ENCODE data around the gene KLF13. TPM values are rescaled to one million over a fixed set of nuclear protein-coding genes. Genes with fewer than 3 reads are reported as not detected.

KLF13 gene
- total and polyA plus RNA-seq, 10 of the 15 experiments (the other 5 are each of a cell fraction or from before 2014, with no cell fraction given), result 20.3 to 109 (median 51.4) TPM

GRCh38 chr15:31372635-31373091 is 46.0 kb downstream of the KLF13 start:
- H3K27me3 ChIP-seq (replicated peaks in 1 of 2; ENCODE audit: control insufficient read depth in 2 of 2, insufficient read depth in 2 of 2, low read length in 1 of 2), result no peaks in the 10 kb centered on the region
- intact Hi-C loops (cut with micrococcal nuclease; ENCODE audit: unreplicated experiment) (no loop called here), in situ Hi-C loops (cut with MboI) (no loop called here)
- peaks cover 3% of the 10 kb centered on the region for H4K20me1 ChIP-seq (ENCODE audit: control insufficient read depth, insufficient read depth)
- no peak for ATAC-seq
- H3K27ac ChIP-seq (ENCODE audit: control insufficient read depth, insufficient read depth), result no peak overlapping the region
- H3K4me1 ChIP-seq (ENCODE audit: control insufficient read depth, insufficient read depth, low read length), result peaks cover 18% of the 10 kb centered on the region
- H3K36me3 ChIP-seq (ENCODE audit: control insufficient read depth in 2 of 2, insufficient read depth in 2 of 2, low read length in 1 of 2), result peaks cover 30 to 42% of the 10 kb centered on the region in 2 experiments
- DNase-seq (ENCODE audit: low read depth, low spot score), result no peak
- H3K4me3 ChIP-seq, result no peak overlapping the region
- WGBS (ENCODE audit: insufficient coverage, insufficient replicate concordance, low lambda C conversion rate, missing lambda C conversion rate), result 88% methylated on average over 14 of the region's 14 CpGs
- BruUV-seq (replicated peaks), result no TSS peak
- H3K9ac ChIP-seq (ENCODE audit: control insufficient read depth, insufficient read depth, low read length), result no peak overlapping the region
- H2AFZ ChIP-seq (ENCODE audit: control insufficient read depth, low read depth, low read length), result no peak overlapping the region
- H3K9me3 ChIP-seq (replicated peaks; ENCODE audit: control insufficient read depth, insufficient read depth, low read length), result no peaks in the 10 kb centered on the region; the same call in 2 of the 3 replicates
- H3K4me2 ChIP-seq (ENCODE audit: control insufficient read depth, insufficient read depth), result no peak overlapping the region
- ChIA-PET RAD21 (ENCODE audit: unreplicated experiment) (no interaction called here), POLR2A (no interaction called here), CTCF (interaction anchor here (1.2 kb wide), 1 partner anchor 62 kb away, joined by 3 read pairs; no protein-coding TSS in a partner anchor), SMC1A (ENCODE audit: uncharacterized antibody, unreplicated experiment) (no interaction called here)
- no peak for FAIRE-seq
- H3K79me2 ChIP-seq (ENCODE audit: control insufficient read depth, insufficient read depth, low read length), result peaks cover 33% of the 10 kb centered on the region
- TF ChIP-seq JUNB (IDR thresholded peaks at IDR 0.05) (no peak), POLR2AphosphoS5 (IDR thresholded peaks at IDR 0.05; ENCODE audit: low read length) (no peak), ZNF687 (IDR thresholded peaks at IDR 0.05) (no peak), SP1 (IDR thresholded peaks at IDR 0.05; ENCODE audit: low read depth, low read length) (no peak), HDGF (IDR thresholded peaks at IDR 0.05) (no peak), BRCA1 (IDR thresholded peaks at IDR 0.05; ENCODE audit: low read depth, low read length) (no peak), CBX3 (IDR thresholded peaks at IDR 0.05; ENCODE audit: borderline replicate concordance, low read depth) (no peak), CHD2 (IDR thresholded peaks at IDR 0.05; ENCODE audit: borderline replicate concordance, low read depth, low read length) (no peak), CEBPZ (IDR thresholded peaks at IDR 0.05; ENCODE audit: low read depth, low read length) (no peak), PRDM15 (CRISPR knock-in tag; IDR thresholded peaks at IDR 0.05) (no peak)
- TF ChIP-seq, protein P1, sequence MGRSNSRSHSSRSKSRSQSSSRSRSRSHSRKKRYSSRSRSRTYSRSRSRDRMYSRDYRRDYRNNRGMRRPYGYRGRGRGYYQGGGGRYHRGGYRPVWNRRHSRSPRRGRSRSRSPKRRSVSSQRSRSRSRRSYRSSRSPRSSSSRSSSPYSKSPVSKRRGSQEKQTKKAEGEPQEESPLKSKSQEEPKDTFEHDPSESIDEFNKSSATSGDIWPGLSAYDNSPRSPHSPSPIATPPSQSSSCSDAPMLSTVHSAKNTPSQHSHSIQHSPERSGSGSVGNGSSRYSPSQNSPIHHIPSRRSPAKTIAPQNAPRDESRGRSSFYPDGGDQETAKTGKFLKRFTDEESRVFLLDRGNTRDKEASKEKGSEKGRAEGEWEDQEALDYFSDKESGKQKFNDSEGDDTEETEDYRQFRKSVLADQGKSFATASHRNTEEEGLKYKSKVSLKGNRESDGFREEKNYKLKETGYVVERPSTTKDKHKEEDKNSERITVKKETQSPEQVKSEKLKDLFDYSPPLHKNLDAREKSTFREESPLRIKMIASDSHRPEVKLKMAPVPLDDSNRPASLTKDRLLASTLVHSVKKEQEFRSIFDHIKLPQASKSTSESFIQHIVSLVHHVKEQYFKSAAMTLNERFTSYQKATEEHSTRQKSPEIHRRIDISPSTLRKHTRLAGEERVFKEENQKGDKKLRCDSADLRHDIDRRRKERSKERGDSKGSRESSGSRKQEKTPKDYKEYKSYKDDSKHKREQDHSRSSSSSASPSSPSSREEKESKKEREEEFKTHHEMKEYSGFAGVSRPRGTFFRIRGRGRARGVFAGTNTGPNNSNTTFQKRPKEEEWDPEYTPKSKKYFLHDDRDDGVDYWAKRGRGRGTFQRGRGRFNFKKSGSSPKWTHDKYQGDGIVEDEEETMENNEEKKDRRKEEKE (IDR thresholded peaks at IDR 0.05), result no peak
